Keratinocyte (primary cell): Measurements from ENCODE around the gene VPS37C. TPM values are rescaled to one million over a fixed set of nuclear protein-coding genes. Genes with fewer than 3 reads are reported as not detected.

Source experiments
- DNase-seq: peaks from one replicate; pipeline ENCODE4 v3.0.0-alpha.2; 2011; ENCODE audit warnings: low read depth, missing footprints, low spot score
- FAIRE-seq: peaks from 2 replicates; lab custom pipeline; 2011; peaks lifted over from hg19 to GRCh38; lab: Jason Lieb, UNC
- H2AFZ ChIP-seq: 2 replicates; pipeline ENCODE4 v1.6.0; 2012; ENCODE audit warnings: low read length, control low read depth, inconsistent platforms; ENCODE audit not compliant: control insufficient read depth
- H3K27ac ChIP-seq: 2 replicates; pipeline ENCODE4 v1.5.1; 2011; ENCODE audit warnings: low read length; ENCODE audit not compliant: control insufficient read depth, insufficient read depth
- H3K27me3 ChIP-seq: 3 replicates; pipeline ENCODE4 v1.6.0; 2011; ENCODE audit warnings: low read length; ENCODE audit not compliant: control insufficient read depth, insufficient read depth; ENCODE audit errors: extremely low read depth
- H3K36me3 ChIP-seq, 2 experiments: 2 replicates in 1 of 2; 3 replicates in 1 of 2; pipeline ENCODE4 v1.5.1; 2011; ENCODE audit warnings: low read length in 2 of 2, mild to moderate bottlenecking in 1 of 2; ENCODE audit not compliant: control insufficient read depth in 2 of 2, insufficient read depth in 2 of 2; ENCODE audit errors: extremely low read depth in 1 of 2
- H3K4me1 ChIP-seq: 3 replicates; pipeline ENCODE4 v1.5.1; 2011; ENCODE audit warnings: low read length; ENCODE audit not compliant: control insufficient read depth, insufficient read depth; ENCODE audit errors: extremely low read depth
- H3K4me2 ChIP-seq: 3 replicates; pipeline ENCODE4 v1.6.0; 2011; ENCODE audit warnings: low read depth, low read length; ENCODE audit not compliant: control insufficient read depth, insufficient read depth; ENCODE audit errors: extremely low read depth
- H3K4me3 ChIP-seq, 3 experiments: fragments of 200-600 bp in 1 of 3; sonication (generic) in 1 of 3; 2 replicates in 2 of 3; 3 replicates in 1 of 3; pipeline ENCODE4 v1.5.1; 2011 to 2016; ENCODE audit warnings: low read length in 3 of 3, mild to moderate bottlenecking in 3 of 3, control low read depth in 2 of 3, inconsistent platforms in 1 of 3, low read depth in 1 of 3, mixed read lengths in 1 of 3, mixed run types in 1 of 3, moderate library complexity in 1 of 3; ENCODE audit not compliant: control insufficient read depth in 2 of 3, insufficient read depth in 2 of 3; ENCODE audit errors: extremely low read depth in 1 of 3
- H3K79me2 ChIP-seq: 2 replicates; pipeline ENCODE4 v1.6.0; 2012; ENCODE audit warnings: low read length; ENCODE audit not compliant: control insufficient read depth, insufficient read depth
- H3K9ac ChIP-seq: 3 replicates; pipeline ENCODE4 v1.6.0; 2011; ENCODE audit warnings: low read length; ENCODE audit not compliant: control insufficient read depth, insufficient read depth; ENCODE audit errors: extremely low read depth
- H3K9me1 ChIP-seq: 3 replicates; pipeline ENCODE4 v1.6.0; 2011; ENCODE audit warnings: low read length; ENCODE audit not compliant: control insufficient read depth, insufficient read depth; ENCODE audit errors: extremely low read depth
- H3K9me3 ChIP-seq: 2 replicates; pipeline ENCODE4 v1.5.1; 2012; ENCODE audit warnings: low read depth, low read length; ENCODE audit not compliant: control insufficient read depth
- H4K20me1 ChIP-seq: 3 replicates; pipeline ENCODE4 v1.6.0; 2011; ENCODE audit warnings: low read length; ENCODE audit not compliant: control insufficient read depth, insufficient read depth; ENCODE audit errors: extremely low read depth
- CTCF ChIP-seq, 3 experiments: IDR thresholded peaks in 1 of 3; conservative IDR thresholded peaks in 1 of 3; optimal IDR thresholded peaks in 1 of 3; 2 replicates in 2 of 3; 3 replicates in 1 of 3; pipeline versions ENCODE3 to v1.5.1; 2011; ENCODE audit warnings: low read length in 3 of 3, mild to moderate bottlenecking in 3 of 3, moderate library complexity in 2 of 3, control low read depth in 1 of 3, inconsistent platforms in 1 of 3; ENCODE audit not compliant: insufficient read depth in 2 of 3; ENCODE audit errors: extremely low read depth in 1 of 3
- EZH2 ChIP-seq: IDR thresholded peaks from one replicate; pipeline ENCODE4 v1.6.1; 2012; ENCODE audit warnings: inconsistent platforms, mild to moderate bottlenecking, low read length, moderate library complexity
- dilution Hi-C: fragments of 300-500 bp; cut with MboI; formaldehyde crosslinking; loops from one replicate; pipeline ENCODE4 v1.7.0; 2020; ENCODE audit warnings: low sequenced_read_pairs; ENCODE audit not compliant: extremely low pct_ligation_motif_present
- polyA plus RNA-seq, 5 experiments: library from polyadenylated mRNA; depleted of rRNA in 3 of 5; stranded (reverse) in 3 of 5; stranded (forward) in 1 of 5; unstranded in 1 of 5; fragments of >200 nt; gene quantifications; 1 replicate in 1 of 5; 2 replicates in 3 of 5; 3 replicates in 1 of 5; pipeline versions ENCODE4 v1.2.1 to v1.2.3, GENCODE V29; 2011 to 2012; ENCODE audit warnings: missing spikeins in 2 of 5, low read depth in 1 of 5, low replicate concordance in 1 of 5

The VPS37C gene
- polyA plus RNA-seq, 1 donor (not counting 4 experiments of a cell fraction or from before 2014, with no cell fraction given): 8.0 TPM

GRCh38 chr11:61106894-61107470 is 54.2 kb downstream of the VPS37C start:
- no peak overlapping the region for H2AFZ ChIP-seq
- dilution Hi-C loops: no loop called here
- FAIRE-seq: no peak

DNA sequence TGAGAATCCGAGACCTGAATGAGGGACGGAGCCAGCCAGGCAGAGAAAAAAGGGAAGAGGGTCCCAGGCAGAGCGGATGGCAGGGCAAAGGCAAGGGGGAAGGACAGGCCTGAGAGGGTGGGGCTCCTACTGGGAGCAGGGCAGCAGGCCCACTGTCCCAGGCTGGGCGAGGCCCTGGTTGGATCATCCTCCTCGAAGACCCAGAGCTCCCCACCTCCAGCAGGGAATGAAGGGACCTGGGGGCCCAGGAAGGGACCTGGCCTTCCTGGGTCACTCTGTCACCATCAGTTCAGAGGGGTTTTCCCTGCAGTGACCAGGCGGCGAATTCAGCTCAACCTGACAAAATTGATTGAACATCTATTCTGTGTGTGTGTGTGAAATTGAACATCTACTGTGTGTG is 54.9 kb downstream of the VPS37C start:
- no peaks in the 10 kb centered on the region for H3K27me3 ChIP-seq
- no peak overlapping the region for H3K4me2 ChIP-seq
- no peaks in the 10 kb centered on the region for H4K20me1 ChIP-seq
- H3K27ac ChIP-seq: no peak overlapping the region
- no peaks in the 10 kb centered on the region for H3K9me1 ChIP-seq
- DNase-seq (no peak), FAIRE-seq (no peak)
- dilution Hi-C loops: no loop called here
- H3K9me3 ChIP-seq: no peaks in the 10 kb centered on the region
- H3K4me3 ChIP-seq: no peak overlapping the region
- no peak overlapping the region for H3K9ac ChIP-seq
- no peaks in the 10 kb centered on the region for H3K36me3 ChIP-seq
- no peaks in the 10 kb centered on the region for H3K79me2 ChIP-seq
- no peak overlapping the region for H2AFZ ChIP-seq
- H3K4me1 ChIP-seq: no peaks in the 10 kb centered on the region
- TF ChIP-seq EZH2 (no peak), CTCF (optimal IDR thresholded peaks at IDR 0.05 in 1 of 3, IDR thresholded peaks at IDR 0.05 in 1 of 3, conservative IDR thresholded peaks at IDR 0.05 in 1 of 3; ENCODE audit: extremely low read depth in 1 of 3, insufficient read depth in 2 of 3, low read length in 3 of 3) (no peak)

More at GRCh38 chr11:61106894-61107470, 54.2 kb downstream of the VPS37C start:
- H3K36me3 ChIP-seq: no peaks in the 10 kb centered on the region
- H4K20me1 ChIP-seq: no peaks in the 10 kb centered on the region
- no peak for DNase-seq
- no peaks in the 10 kb centered on the region for H3K9me1 ChIP-seq
- no peak overlapping the region for H3K4me2 ChIP-seq
- H3K9ac ChIP-seq: no peak overlapping the region
- H3K4me1 ChIP-seq: no peaks in the 10 kb centered on the region
- H3K27ac ChIP-seq: no peak overlapping the region
- H3K79me2 ChIP-seq: no peaks in the 10 kb centered on the region
- TF ChIP-seq EZH2 (no peak), CTCF (optimal IDR thresholded peaks at IDR 0.05 in 1 of 3, IDR thresholded peaks at IDR 0.05 in 1 of 3, conservative IDR thresholded peaks at IDR 0.05 in 1 of 3; ENCODE audit: extremely low read depth in 1 of 3, insufficient read depth in 2 of 3, low read length in 3 of 3) (no peak)
- H3K9me3 ChIP-seq: no peaks in the 10 kb centered on the region
- H3K4me3 ChIP-seq: no peak overlapping the region
- H3K27me3 ChIP-seq: no peaks in the 10 kb centered on the region
